Neural progenitor cell (in vitro differentiated cells): ENCODE data around the gene HPSE. TPM values are rescaled to one million over a fixed set of nuclear protein-coding genes. Genes with fewer than 3 reads are reported as not detected.

ENCODE experiments used
- DNase-seq: peaks from one replicate; pipeline ENCODE4 v3.0.0-alpha.2; 2016; ENCODE audit warnings: low spot score
- H2AFZ ChIP-seq: fragments of 200-600 bp; sonication (generic); replicated peaks from 2 replicates; pipeline ENCODE4 v1.6.1; 2016; ENCODE audit warnings: antibody characterized with exemption
- H3F3A ChIP-seq: fragments of 200-600 bp; sonication (generic); 2 replicates; pipeline ENCODE4 v1.6.1; 2016; ENCODE audit warnings: antibody characterized with exemption, low read depth
- H3K27ac ChIP-seq: fragments of 200-600 bp; sonication (generic); 2 replicates; pipeline ENCODE4 v1.5.1; 2016; ENCODE audit warnings: mild to moderate bottlenecking
- H3K27me3 ChIP-seq: fragments of 200-600 bp; sonication (generic); 2 replicates; pipeline ENCODE4 v1.6.1; 2016; ENCODE audit warnings: mild to moderate bottlenecking, moderate library complexity
- H3K36me3 ChIP-seq: fragments of 200-600 bp; sonication (generic); 2 replicates; pipeline ENCODE4 v1.5.1; 2016
- H3K4me1 ChIP-seq: fragments of 200-600 bp; sonication (generic); 2 replicates; pipeline ENCODE4 v1.6.1; 2016; ENCODE audit warnings: mixed run types
- H3K4me2 ChIP-seq: fragments of 200-600 bp; sonication (generic); 2 replicates; pipeline ENCODE4 v1.6.1; 2016
- H3K4me3 ChIP-seq: fragments of 200-600 bp; sonication (generic); 2 replicates; pipeline ENCODE4 v1.5.1; 2016
- H3K79me2 ChIP-seq: fragments of 200-600 bp; sonication (generic); 2 replicates; pipeline ENCODE4 v1.6.1; 2016; ENCODE audit warnings: low read depth
- H3K9ac ChIP-seq: fragments of 200-600 bp; sonication (generic); 2 replicates; pipeline ENCODE4 v1.6.1; 2016
- H3K9me3 ChIP-seq: fragments of 200-600 bp; sonication (generic); 2 replicates; pipeline ENCODE4 v1.5.1; 2016; ENCODE audit warnings: low read depth
- H4K20me1 ChIP-seq: fragments of 200-600 bp; sonication (generic); 2 replicates; pipeline ENCODE4 v1.6.1; 2016; ENCODE audit warnings: low read depth
- H3K27ac Mint-ChIP-seq: 3 replicates; pipeline ENCODE4 v1.8.0; 2021; ENCODE audit warnings: mixed read lengths
- H3K27me3 Mint-ChIP-seq: 2 replicates; pipeline ENCODE4 v1.8.0; 2022; ENCODE audit warnings: low read depth, mild to moderate bottlenecking, inconsistent platforms, moderate library complexity, mixed read lengths; ENCODE audit not compliant: insufficient read depth
- H3K36me3 Mint-ChIP-seq: 3 replicates; pipeline ENCODE4 v1.8.0; 2021; ENCODE audit warnings: mixed read lengths
- H3K4me1 Mint-ChIP-seq: 3 replicates; pipeline ENCODE4 v1.8.0; 2021; ENCODE audit warnings: mixed read lengths
- H3K4me3 Mint-ChIP-seq: 3 replicates; pipeline ENCODE4 v1.8.0; 2021; ENCODE audit warnings: mild to moderate bottlenecking, moderate library complexity, mixed read lengths
- H3K9me3 Mint-ChIP-seq: 3 replicates; pipeline ENCODE4 v1.8.0; 2020; ENCODE audit warnings: mixed read lengths
- EZH2 ChIP-seq: fragments of 200-600 bp; sonication (generic); IDR thresholded peaks from 2 replicates; pipeline ENCODE4 v1.6.1; 2017; ENCODE audit warnings: antibody characterized with exemption, mild to moderate bottlenecking, moderate library complexity
- EZH2phosphoT487 ChIP-seq: fragments of 200-600 bp; sonication (generic); IDR thresholded peaks from 2 replicates; pipeline ENCODE4 v1.6.1; 2017; ENCODE audit warnings: antibody characterized with exemption
- total RNA-seq: library from RNA; depleted of rRNA; stranded (reverse); fragments of >200 nt; gene quantifications from 2 replicates; pipeline ENCODE4 v1.2.3, GENCODE V29; 2015; ENCODE audit warnings: low replicate concordance
- TF ChIP-seq, protein P1 (sequence below): fragments of 200-600 bp; sonication (generic); IDR thresholded peaks from 2 replicates; pipeline ENCODE4 v1.5.1; 2017; ENCODE audit warnings: antibody characterized with exemption, mild to moderate bottlenecking

Gene HPSE
- total RNA-seq, 1 donor from 2014 or later = 0.73 TPM

DNA sequence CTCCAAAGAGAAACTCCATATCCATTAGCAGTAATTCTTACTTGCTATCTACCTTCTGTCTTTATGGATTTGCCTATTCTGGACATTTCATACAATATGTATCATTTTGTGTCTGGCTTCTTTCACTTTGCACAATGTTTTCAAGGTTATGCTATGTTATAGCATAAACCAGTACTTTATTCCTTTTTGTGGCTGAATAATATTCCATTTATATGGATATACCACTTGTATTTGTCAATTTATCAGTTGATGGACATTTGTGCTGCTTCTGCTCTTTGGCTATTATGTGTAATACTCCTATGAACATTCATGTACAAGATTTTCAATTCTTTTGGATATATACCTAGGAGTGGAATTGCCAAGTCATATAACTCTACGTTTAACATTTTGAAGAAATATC is 18.9 kb upstream of the HPSE start:
- Histone ChIP-seq H3K9ac (no peak overlapping the region), H3K27me3 (no peaks in the 10 kb centered on the region), H3F3A (no peaks in the 10 kb centered on the region), H3K4me2 (no peak overlapping the region), H3K79me2 (no peaks in the 10 kb centered on the region), H3K27ac (no peak overlapping the region), H3K4me1 (no peaks in the 10 kb centered on the region), H4K20me1 (no peaks in the 10 kb centered on the region), H3K36me3 (no peaks in the 10 kb centered on the region), H2AFZ (no peak overlapping the region), H3K9me3 (no peaks in the 10 kb centered on the region), H3K4me3 (no peak overlapping the region)
- H3K27me3 Mint-ChIP-seq = peaks cover 5% of the 10 kb centered on the region
- H3K36me3 Mint-ChIP-seq = no peaks in the 10 kb centered on the region
- TF ChIP-seq, protein P1, sequence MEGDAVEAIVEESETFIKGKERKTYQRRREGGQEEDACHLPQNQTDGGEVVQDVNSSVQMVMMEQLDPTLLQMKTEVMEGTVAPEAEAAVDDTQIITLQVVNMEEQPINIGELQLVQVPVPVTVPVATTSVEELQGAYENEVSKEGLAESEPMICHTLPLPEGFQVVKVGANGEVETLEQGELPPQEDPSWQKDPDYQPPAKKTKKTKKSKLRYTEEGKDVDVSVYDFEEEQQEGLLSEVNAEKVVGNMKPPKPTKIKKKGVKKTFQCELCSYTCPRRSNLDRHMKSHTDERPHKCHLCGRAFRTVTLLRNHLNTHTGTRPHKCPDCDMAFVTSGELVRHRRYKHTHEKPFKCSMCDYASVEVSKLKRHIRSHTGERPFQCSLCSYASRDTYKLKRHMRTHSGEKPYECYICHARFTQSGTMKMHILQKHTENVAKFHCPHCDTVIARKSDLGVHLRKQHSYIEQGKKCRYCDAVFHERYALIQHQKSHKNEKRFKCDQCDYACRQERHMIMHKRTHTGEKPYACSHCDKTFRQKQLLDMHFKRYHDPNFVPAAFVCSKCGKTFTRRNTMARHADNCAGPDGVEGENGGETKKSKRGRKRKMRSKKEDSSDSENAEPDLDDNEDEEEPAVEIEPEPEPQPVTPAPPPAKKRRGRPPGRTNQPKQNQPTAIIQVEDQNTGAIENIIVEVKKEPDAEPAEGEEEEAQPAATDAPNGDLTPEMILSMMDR = no peak
- TF ChIP-seq EZH2 (no peak), EZH2phosphoT487 (no peak)
- H3K4me1 Mint-ChIP-seq = no peaks in the 10 kb centered on the region
- H3K27ac Mint-ChIP-seq = no peak overlapping the region
- no peak for DNase-seq
- H3K4me3 Mint-ChIP-seq = no peak overlapping the region
- H3K9me3 Mint-ChIP-seq = peaks cover 2% of the 10 kb centered on the region

DNA sequence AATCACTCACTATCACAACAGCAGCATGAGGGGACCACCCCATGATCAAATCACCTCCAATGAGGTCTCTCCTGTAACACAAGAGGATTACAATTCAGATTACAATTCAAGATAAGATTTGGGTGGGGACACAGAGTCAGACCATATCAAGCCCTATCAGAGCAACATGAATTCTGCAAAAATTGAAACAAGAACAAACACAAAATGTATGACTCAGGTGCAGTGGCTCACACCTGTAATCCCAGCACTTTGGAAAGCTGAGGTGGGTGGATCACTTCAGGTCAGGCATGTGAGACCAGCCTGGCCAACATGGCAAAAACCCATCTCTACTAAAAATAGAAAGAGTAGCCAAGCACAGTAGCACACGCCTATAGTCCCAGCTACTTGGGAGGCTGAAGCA is 13.4 kb upstream of the HPSE start:
- H3K36me3 Mint-ChIP-seq = no peaks in the 10 kb centered on the region
- Histone ChIP-seq H3K4me3 (no peak overlapping the region), H3K27me3 (no peaks in the 10 kb centered on the region), H2AFZ (no peak overlapping the region), H3K27ac (no peak overlapping the region), H3K4me2 (no peak overlapping the region), H3K4me1 (no peaks in the 10 kb centered on the region), H3K36me3 (no peaks in the 10 kb centered on the region), H3K9me3 (no peaks in the 10 kb centered on the region), H3F3A (no peaks in the 10 kb centered on the region), H3K79me2 (no peaks in the 10 kb centered on the region), H4K20me1 (no peaks in the 10 kb centered on the region), H3K9ac (no peak overlapping the region)
- no peaks in the 10 kb centered on the region for H3K27me3 Mint-ChIP-seq
- peaks cover 13% of the 10 kb centered on the region for H3K9me3 Mint-ChIP-seq
- no peaks in the 10 kb centered on the region for H3K4me1 Mint-ChIP-seq
- no peak for DNase-seq
- H3K27ac Mint-ChIP-seq = no peak overlapping the region
- H3K4me3 Mint-ChIP-seq = no peak overlapping the region
- TF ChIP-seq EZH2phosphoT487 = no peak
- TF ChIP-seq, protein P1 = no peak
- TF ChIP-seq EZH2 = no peak

DNA sequence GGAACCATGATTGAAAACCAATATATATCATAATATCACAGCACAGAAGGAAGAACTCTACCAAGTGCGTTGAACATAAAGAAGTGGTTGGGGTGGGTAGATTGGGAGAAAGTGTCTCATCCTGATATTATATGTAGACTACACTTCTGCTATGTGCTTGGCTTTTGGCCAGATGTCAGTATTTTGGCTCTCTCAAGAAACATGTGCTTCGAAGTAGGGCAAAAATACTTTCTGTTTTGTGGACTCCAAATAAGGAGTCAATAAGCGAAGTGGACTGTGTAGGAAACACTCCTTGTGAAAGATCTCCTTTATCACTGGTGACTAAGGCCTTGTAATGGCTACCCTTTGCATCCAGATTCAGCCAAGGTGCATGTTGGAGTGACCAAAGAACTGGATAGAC is 7.8 kb upstream of the HPSE start:
- Histone ChIP-seq H3K36me3 (no peaks in the 10 kb centered on the region), H3K9me3 (no peaks in the 10 kb centered on the region), H3K27ac (no peak overlapping the region), H3K9ac (no peak overlapping the region), H3F3A (no peaks in the 10 kb centered on the region), H3K79me2 (no peaks in the 10 kb centered on the region), H3K4me2 (no peak overlapping the region), H3K4me3 (no peak overlapping the region), H3K4me1 (no peaks in the 10 kb centered on the region), H3K27me3 (peaks cover 9% of the 10 kb centered on the region), H2AFZ (no peak overlapping the region), H4K20me1 (no peaks in the 10 kb centered on the region)
- no peaks in the 10 kb centered on the region for H3K4me1 Mint-ChIP-seq
- H3K27ac Mint-ChIP-seq = no peak overlapping the region
- no peak overlapping the region for H3K4me3 Mint-ChIP-seq
- DNase-seq = no peak
- H3K36me3 Mint-ChIP-seq = no peaks in the 10 kb centered on the region
- H3K27me3 Mint-ChIP-seq = no peaks in the 10 kb centered on the region
- H3K9me3 Mint-ChIP-seq = peaks cover 16% of the 10 kb centered on the region
- TF ChIP-seq, protein P1 = no peak
- TF ChIP-seq EZH2 (no peak), EZH2phosphoT487 (no peak)
